ENCODE data around the gene GIMAP7. TPM values are rescaled to one million over a fixed set of nuclear protein-coding genes. Genes with fewer than 3 reads are reported as not detected.

The GIMAP7 gene
- total and polyA plus RNA-seq, 12 donors = 7.5 to 77.5 (median 19.8) TPM

DNA sequence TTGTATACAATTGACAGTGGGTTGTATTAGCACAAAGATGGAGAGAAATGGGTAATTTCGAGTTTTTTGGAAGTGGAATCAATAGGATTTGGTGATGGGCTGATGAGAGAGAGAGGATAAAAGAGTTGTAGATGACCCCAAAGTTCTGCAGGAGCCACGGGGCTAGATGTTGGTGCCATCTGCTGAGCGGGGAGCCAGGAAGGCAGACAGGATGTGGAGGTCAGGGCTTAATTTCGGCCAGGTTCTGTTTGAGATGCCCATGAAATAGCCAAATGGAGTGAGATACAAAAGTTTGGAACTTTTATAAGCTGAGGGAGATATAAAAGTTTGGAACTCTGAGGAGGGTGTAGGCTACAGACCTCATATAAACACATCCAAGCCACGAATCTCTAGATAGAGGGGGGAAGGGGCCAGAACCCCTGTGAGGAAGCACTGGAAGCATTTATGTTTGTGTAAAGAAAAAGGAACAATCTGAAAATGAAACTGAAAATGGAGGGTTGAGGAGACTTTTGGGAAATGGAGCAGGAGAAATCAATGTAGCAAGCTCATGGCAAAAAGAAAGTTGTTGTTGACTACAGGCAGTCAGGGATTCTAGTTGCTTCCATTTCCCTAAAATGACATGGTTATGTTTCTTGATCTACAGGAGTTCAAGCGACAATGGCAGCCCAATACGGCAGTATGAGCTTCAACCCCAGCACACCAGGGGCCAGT lies 54.7 kb downstream of the GIMAP7 start:
- no peaks in the 10 kb centered on the region for H3K27me3 ChIP-seq
- H3K4me1 ChIP-seq = peaks cover 0 to 33% (median 11%) of the 10 kb centered on the region in 9 donors
- 62 to 69% methylated on average over 7 of the region's 7 CpGs for whole genome bisulfite sequencing, 2 donors
- TF ChIP-seq, protein P1, sequence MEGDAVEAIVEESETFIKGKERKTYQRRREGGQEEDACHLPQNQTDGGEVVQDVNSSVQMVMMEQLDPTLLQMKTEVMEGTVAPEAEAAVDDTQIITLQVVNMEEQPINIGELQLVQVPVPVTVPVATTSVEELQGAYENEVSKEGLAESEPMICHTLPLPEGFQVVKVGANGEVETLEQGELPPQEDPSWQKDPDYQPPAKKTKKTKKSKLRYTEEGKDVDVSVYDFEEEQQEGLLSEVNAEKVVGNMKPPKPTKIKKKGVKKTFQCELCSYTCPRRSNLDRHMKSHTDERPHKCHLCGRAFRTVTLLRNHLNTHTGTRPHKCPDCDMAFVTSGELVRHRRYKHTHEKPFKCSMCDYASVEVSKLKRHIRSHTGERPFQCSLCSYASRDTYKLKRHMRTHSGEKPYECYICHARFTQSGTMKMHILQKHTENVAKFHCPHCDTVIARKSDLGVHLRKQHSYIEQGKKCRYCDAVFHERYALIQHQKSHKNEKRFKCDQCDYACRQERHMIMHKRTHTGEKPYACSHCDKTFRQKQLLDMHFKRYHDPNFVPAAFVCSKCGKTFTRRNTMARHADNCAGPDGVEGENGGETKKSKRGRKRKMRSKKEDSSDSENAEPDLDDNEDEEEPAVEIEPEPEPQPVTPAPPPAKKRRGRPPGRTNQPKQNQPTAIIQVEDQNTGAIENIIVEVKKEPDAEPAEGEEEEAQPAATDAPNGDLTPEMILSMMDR (IDR thresholded peaks at IDR 0.05) = no peak
- H3K4me3 ChIP-seq = peak overlapping the region in 9 of 10 donors; percentile 42 to 72 (median 60)
- H3K9me3 ChIP-seq = peaks cover 0 to 36% (median 8%) of the 10 kb centered on the region in 11 donors
- intact Hi-C loops (cut with DNase I) = loop anchor here in 6 of 10 donors (5.0 to 10.0 kb wide), 8 partner anchors 47 to 185 kb away; partner anchors contain the start of genes GIMAP8 (in 4 of the 6), GIMAP1 (in 1 of the 6) and GIMAP5 (in 1 of the 6)
- no peak for DNase-seq
- peaks cover 0 to 44% (median 25%) of the 10 kb centered on the region in 9 donors for H3K36me3 ChIP-seq
- peak in 4 of 8 donors; percentile 16 to 32 (median 31) for ATAC-seq
- peak overlapping the region; percentile 41 to 97 (median 89) for H3K27ac ChIP-seq

Other genes with a start within 250 kb of the GIMAP7 start
- gene LRRC61, start 191.5 kb upstream of the GIMAP7 start, total RNA-seq = 1 to 10 TPM; 3.0 to 5.0 (median 3.9) TPM
- 1 to 10 TPM; 1.2 to 6.4 TPM for gene LRRC61, start 191.5 kb upstream of the GIMAP7 start, polyA plus RNA-seq
- gene ACTR3C, start 191.3 kb upstream of the GIMAP7 start, total RNA-seq = 1 to 10 TPM; 2.6 to 7.0 (median 3.5) TPM
- 1 to 10 TPM; 2.7 to 3.5 TPM for gene ACTR3C, start 191.3 kb upstream of the GIMAP7 start, polyA plus RNA-seq
- gene RARRES2, start 173.2 kb upstream of the GIMAP7 start, total RNA-seq = 10 to 100 TPM in 7 of 10 donors, 1 to 10 TPM in 3; 6.7 to 25.8 (median 16.2) TPM
- gene RARRES2, start 173.2 kb upstream of the GIMAP7 start, polyA plus RNA-seq = 10 to 100 TPM; 25.6 to 33.0 TPM
- 100 to 1,000 TPM in 8 of 10 donors, 10 to 100 TPM in 2; 88.7 to 132 (median 114) TPM for gene REPIN1, start 146.1 kb upstream of the GIMAP7 start, total RNA-seq
- gene REPIN1, start 146.1 kb upstream of the GIMAP7 start, polyA plus RNA-seq = 10 to 100 TPM; 51.0 to 53.0 TPM
- gene ZNF775, start 135.5 kb upstream of the GIMAP7 start, total RNA-seq = 1 to 10 TPM; 1.9 to 4.7 (median 2.9) TPM
- gene ZNF775, start 135.5 kb upstream of the GIMAP7 start, polyA plus RNA-seq = 1 to 10 TPM; 2.4 to 4.3 TPM
- gene GIMAP8, start 64.2 kb upstream of the GIMAP7 start, total RNA-seq = 10 to 100 TPM; 13.4 to 39.4 (median 16.2) TPM
- gene GIMAP8, start 64.2 kb upstream of the GIMAP7 start, polyA plus RNA-seq = 10 to 100 TPM; 19.2 to 19.5 TPM
- 10 to 100 TPM; 19.7 to 68.6 (median 31.0) TPM for gene GIMAP4, start 52.5 kb downstream of the GIMAP7 start, total RNA-seq
- gene GIMAP4, start 52.5 kb downstream of the GIMAP7 start, polyA plus RNA-seq = 10 to 100 TPM; 39.0 to 50.8 TPM
- gene GIMAP6, start 117.5 kb downstream of the GIMAP7 start, total RNA-seq = 10 to 100 TPM; 13.7 to 42.9 (median 25.5) TPM
- 10 to 100 TPM; 20.2 to 24.3 TPM for gene GIMAP6, start 117.5 kb downstream of the GIMAP7 start, polyA plus RNA-seq
- 10 to 100 TPM in 1 of 10 donors, 1 to 10 TPM in 9; 2.1 to 17.5 (median 4.6) TPM for gene GIMAP2, start 170.8 kb downstream of the GIMAP7 start, total RNA-seq
- gene GIMAP2, start 170.8 kb downstream of the GIMAP7 start, polyA plus RNA-seq = 1 to 10 TPM; 5.3 to 5.8 TPM
- 10 to 100 TPM in 1 of 10 donors, 1 to 10 TPM in 9; 2.4 to 11.2 (median 4.3) TPM for gene GIMAP1, start 201.7 kb downstream of the GIMAP7 start, total RNA-seq
- 10 to 100 TPM in 1 of 2 donors, 1 to 10 TPM in 1; 8.4 to 11.0 TPM for gene GIMAP1, start 201.7 kb downstream of the GIMAP7 start, polyA plus RNA-seq
- gene GIMAP5, start 222.5 kb downstream of the GIMAP7 start, total RNA-seq = 10 to 100 TPM in 7 of 10 donors, 1 to 10 TPM in 3; 6.5 to 27.2 (median 11.8) TPM
- gene GIMAP5, start 222.5 kb downstream of the GIMAP7 start, polyA plus RNA-seq = 10 to 100 TPM; 22.9 to 35.0 TPM

Measured in heart right ventricle (tissue), 16 donors.